GM18507 (cell line): ENCODE results near the gene FGF12.

ENCODE experiments used
- DNase-seq: peaks from one replicate; pipeline ENCODE4 v3.0.0; 2011; ENCODE audit warnings: low read depth; ENCODE audit not compliant: insufficient read length; ENCODE audit errors: extremely low spot score
- FAIRE-seq: peaks from 2 replicates; lab custom pipeline; 2011; peaks lifted over from hg19 to GRCh38; lab: Jason Lieb, UNC

Gene FGF12

GRCh38 chr3:192373032-192373431 lies 354.3 kb downstream of the FGF12 start:
- FAIRE-seq, result no peak
- DNase-seq, result no peak

DNA sequence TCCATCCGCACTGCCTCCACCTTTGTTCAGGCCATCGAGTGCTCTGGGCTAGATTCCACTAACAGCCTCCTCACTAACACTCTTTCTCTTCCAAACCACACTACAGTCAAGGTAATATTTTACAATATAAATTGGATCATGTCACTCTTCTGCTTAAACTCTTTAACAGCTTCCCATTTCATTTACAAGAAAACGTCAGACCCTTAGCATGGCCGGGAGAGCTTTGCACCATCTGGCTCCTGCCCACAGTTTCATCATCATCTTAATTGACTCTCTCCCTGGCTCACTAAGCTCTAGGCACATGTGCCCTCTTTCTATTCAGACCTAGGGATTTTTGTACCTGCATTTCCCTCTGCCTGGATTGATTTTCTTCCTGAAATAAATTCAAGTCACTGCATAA lies 354.7 kb downstream of the FGF12 start:
- FAIRE-seq (no peak), DNase-seq (no peak)

DNA sequence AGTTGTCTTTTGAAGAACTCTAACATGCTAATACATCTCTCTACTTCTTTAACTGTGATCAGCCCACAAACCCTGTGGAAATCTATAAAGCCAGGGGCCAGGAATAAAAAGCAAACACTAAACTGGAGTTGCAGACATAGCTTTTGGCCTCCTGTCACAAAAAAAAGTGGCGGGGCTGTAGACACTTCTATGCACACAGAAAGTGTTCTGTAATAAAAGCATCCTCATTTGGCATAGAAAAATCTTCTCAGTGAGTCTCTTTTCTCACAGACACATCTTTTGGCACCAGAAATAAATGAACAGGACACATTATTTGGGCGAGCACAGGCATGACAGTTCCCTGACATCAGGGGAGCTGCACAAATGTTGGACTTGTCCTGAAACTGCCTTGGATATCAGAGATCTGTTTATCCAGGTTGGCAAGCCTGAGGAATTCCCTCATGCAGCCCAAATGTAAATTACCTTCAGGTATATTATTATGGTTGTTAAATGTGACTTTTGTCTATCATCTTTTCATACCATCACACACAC lies 355.4 kb downstream of the FGF12 start:
- FAIRE-seq, result no peak

GRCh38 chr3:192367616-192368015 lies 359.7 kb downstream of the FGF12 start:
- FAIRE-seq, result no peak

More for the DNA sequence above, 355.4 kb downstream of the FGF12 start:
- no peak for DNase-seq

DNA sequence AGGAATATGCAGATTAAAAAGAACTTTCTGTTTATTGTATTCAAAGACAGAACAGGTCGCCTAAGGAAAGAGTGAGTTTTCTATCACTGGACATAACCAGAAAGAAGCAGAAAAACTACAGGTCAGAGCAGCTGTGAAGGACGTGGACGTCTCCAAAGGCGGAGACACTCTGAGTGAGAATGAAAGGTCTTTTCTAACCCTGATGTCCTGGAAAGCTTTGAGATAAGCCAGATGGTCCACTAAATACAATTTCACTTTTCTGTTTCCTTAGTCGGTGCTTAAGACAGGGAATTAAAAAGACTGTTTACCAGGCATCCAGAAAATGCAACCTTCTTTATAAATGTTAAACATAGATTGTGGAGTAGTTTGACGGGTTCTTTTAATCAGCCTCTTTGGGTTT lies 360.4 kb downstream of the FGF12 start:
- FAIRE-seq (no peak), DNase-seq (no peak)

More at GRCh38 chr3:192367616-192368015, 359.7 kb downstream of the FGF12 start:
- DNase-seq, result no peak

GRCh38 chr3:192365571-192365970 lies 361.8 kb downstream of the FGF12 start:
- FAIRE-seq (no peak), DNase-seq (no peak)

GRCh38 chr3:192364316-192364715 lies 363.0 kb downstream of the FGF12 start:
- no peak for DNase-seq
- FAIRE-seq, result no peak

GRCh38 chr3:192354687-192355086 lies 372.7 kb downstream of the FGF12 start:
- no peak for FAIRE-seq

DNA sequence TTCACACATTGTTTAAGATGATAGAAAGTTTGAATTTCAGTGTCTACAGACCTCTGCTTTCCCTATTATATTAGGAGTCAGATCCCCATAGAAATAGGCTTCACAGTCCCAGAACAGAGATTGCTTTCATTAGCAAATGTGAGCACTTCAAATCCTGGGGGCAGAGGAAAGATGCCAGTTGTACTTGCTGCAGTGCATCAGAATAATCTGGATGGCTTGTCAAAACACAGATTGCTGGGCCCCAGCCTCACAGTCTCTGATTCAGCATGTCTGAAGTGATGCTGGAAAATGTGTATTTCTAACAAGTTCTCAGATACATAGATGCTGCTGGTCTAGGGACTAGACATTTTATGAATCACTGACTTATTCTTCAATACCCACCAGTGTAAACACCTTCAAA lies 375.2 kb downstream of the FGF12 start:
- no peak for FAIRE-seq
- no peak for DNase-seq

More at GRCh38 chr3:192354687-192355086, 372.7 kb downstream of the FGF12 start:
- DNase-seq, result no peak

GRCh38 chr3:192351441-192351840 lies 375.9 kb downstream of the FGF12 start:
- DNase-seq (no peak), FAIRE-seq (no peak)

GRCh38 chr3:192340031-192340430 lies 387.3 kb downstream of the FGF12 start:
- FAIRE-seq, result no peak
- DNase-seq, result no peak

DNA sequence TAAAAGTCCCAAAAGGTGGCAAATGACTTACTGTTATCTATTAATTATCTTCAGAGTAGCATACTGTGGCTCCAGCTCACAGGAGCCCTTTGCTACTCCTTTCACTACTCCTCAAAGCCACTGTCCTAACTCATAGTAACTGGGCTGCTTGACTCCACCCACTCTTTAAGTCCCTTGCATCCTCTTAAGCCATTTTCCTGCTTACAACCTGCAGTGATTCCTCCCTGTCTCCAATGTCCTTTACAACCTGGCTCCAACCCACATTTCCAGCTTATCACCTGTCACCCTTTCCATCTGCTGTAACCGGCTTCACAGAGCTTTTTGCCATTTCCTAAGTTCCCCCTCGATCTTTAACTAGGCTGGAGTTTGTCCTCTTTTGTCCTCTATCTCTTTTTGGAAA lies 388.1 kb downstream of the FGF12 start:
- DNase-seq, result no peak
- FAIRE-seq, result no peak

GRCh38 chr3:192336286-192336685 lies 391.1 kb downstream of the FGF12 start:
- FAIRE-seq, result no peak
- DNase-seq, result no peak

- DNase-seq (no peak), FAIRE-seq (no peak)
Observed at GRCh38 chr3:192332386-192333291, 394.7 kb downstream of the FGF12 start.

GRCh38 chr3:192331749-192332385 lies 395.5 kb downstream of the FGF12 start:
- FAIRE-seq (no peak), DNase-seq (no peak)

- no peak for DNase-seq
- no peak for FAIRE-seq
Observed at GRCh38 chr3:192326656-192327055, 400.7 kb downstream of the FGF12 start.

DNA sequence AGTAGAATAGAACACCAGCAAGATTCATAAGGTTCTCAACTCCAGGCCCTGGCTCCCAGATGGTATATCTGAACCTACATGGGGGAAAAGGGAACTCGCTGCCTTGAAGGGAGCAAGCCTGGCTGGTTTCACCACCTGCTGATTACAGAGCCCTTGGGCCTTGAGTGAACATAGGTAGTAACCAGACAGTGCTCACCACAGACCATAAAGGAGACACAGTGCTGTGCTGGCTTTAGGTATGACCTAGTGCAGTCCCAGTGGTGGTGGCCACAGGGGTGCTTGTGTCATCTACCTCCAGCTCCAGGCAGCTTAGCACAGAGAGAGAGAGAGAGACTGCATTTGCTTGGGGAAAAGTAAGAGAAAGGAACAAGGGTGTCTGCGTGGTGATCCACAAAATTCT lies 409.8 kb downstream of the FGF12 start:
- DNase-seq (no peak), FAIRE-seq (no peak)

DNA sequence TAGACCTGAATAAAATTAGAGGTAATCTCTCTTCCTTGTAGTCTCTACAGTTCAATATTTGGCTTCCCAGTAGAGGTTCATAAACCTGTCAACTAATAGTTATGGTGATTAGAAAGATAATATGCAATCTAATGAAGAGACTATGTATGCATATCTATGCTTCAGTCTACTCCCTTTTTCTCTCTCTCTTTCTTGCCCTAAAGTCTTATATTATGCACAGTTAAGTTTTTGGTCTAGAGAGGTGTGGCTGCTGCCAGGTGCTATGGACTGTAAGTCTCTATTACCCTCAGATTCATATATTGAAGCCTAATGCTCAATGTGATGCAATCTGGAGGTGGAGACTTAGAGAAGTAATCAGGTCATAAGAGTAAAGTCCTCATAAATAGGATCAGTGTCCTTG lies 413.7 kb downstream of the FGF12 start:
- no peak for DNase-seq
- no peak for FAIRE-seq

- FAIRE-seq (no peak), DNase-seq (no peak)
Observed at GRCh38 chr3:192307631-192308030, 419.7 kb downstream of the FGF12 start.

- FAIRE-seq (no peak), DNase-seq (no peak)
Observed at GRCh38 chr3:192303235-192303634, 424.1 kb downstream of the FGF12 start.

DNA sequence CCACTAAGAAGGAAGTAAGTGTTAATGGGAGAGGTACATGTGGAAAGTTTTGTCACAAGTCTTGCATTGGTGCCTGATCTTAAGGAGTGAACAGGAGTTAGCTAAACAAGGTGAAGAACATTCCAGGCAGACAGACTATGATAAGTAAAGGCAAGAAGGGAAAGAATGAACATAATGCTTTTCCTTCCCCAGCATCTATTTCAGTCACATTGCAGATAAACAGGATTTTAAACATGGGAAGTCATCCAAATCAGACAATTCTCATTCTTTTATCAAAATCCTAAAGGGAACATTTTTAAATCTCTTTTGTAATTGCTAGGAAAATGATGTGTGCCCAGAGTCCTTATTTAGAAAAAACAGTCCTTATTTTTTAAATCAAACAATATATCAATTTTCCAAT lies 424.6 kb downstream of the FGF12 start:
- no peak for FAIRE-seq
- DNase-seq, result no peak
